C4-2B (cell line): ENCODE data around the gene FAM174B.

Experiments
- ZFX ChIP-seq: fragments of 450-650 bp; IDR thresholded peaks from 2 replicates; pipeline ENCODE4 v1.6.1; 2017
- TF ChIP-seq, protein P1 (sequence below): fragments of 450-650 bp; conservative IDR thresholded peaks from 2 replicates; pipeline ENCODE4 v1.5.1; 2017; ENCODE audit warnings: mild to moderate bottlenecking

DNA sequence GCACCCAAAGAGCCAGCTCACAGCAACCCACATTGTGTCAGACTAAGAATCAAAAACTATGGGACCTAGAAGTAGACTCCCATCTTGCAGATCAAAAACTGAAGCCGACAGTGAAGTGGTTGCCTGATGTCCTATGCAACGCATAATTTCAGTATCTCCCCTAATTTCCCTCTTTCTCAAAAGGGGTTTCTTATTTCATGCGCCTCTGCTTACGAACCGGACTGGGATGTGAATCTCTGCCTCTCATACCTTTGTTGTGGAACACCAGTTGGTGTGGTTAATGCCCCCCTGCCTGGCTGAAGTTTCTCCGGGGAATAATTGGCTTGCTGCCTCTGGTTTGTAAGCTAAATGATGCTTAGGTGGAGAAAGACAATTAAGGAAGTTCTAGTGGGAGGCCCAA is 514 bp upstream of the FAM174B start:
- TF ChIP-seq, protein P1, sequence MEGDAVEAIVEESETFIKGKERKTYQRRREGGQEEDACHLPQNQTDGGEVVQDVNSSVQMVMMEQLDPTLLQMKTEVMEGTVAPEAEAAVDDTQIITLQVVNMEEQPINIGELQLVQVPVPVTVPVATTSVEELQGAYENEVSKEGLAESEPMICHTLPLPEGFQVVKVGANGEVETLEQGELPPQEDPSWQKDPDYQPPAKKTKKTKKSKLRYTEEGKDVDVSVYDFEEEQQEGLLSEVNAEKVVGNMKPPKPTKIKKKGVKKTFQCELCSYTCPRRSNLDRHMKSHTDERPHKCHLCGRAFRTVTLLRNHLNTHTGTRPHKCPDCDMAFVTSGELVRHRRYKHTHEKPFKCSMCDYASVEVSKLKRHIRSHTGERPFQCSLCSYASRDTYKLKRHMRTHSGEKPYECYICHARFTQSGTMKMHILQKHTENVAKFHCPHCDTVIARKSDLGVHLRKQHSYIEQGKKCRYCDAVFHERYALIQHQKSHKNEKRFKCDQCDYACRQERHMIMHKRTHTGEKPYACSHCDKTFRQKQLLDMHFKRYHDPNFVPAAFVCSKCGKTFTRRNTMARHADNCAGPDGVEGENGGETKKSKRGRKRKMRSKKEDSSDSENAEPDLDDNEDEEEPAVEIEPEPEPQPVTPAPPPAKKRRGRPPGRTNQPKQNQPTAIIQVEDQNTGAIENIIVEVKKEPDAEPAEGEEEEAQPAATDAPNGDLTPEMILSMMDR, result no peak
- no peak for TF ChIP-seq ZFX
